Epithelial cell of prostate (primary cell): ENCODE data around the gene PARD6G.
"Not testable (repeated sequence)": the region's sequence is repeated elsewhere in the genome, so short reads cannot be mapped to it uniquely, and the experiment has no call there.

Source experiments
- DNase-seq: peaks from one replicate; pipeline ENCODE4 v3.0.0-alpha.2; 2011; ENCODE audit warnings: low read depth, low spot score
- H3K27ac ChIP-seq: fragments of 450-650 bp; 2 replicates; pipeline ENCODE4 v1.5.1; 2017; ENCODE audit warnings: mild to moderate bottlenecking

The PARD6G gene

GRCh38 chr18:80176334-80177073 lies 70.8 kb downstream of the PARD6G start:
- H3K27ac ChIP-seq = no peak overlapping the region
- no peak for DNase-seq

- DNase-seq = no peak
- no peak overlapping the region for H3K27ac ChIP-seq
Observed at GRCh38 chr18:80175451-80176204, 71.7 kb downstream of the PARD6G start.

- no peak overlapping the region for H3K27ac ChIP-seq
- DNase-seq = no peak
Observed at GRCh38 chr18:80173060-80173459, 74.3 kb downstream of the PARD6G start.

- DNase-seq = no peak
- no peak overlapping the region for H3K27ac ChIP-seq
Observed at GRCh38 chr18:80172056-80172455, 75.3 kb downstream of the PARD6G start.

- no peak for DNase-seq
- no peak overlapping the region for H3K27ac ChIP-seq
Observed at GRCh38 chr18:80171054-80171872, 76.1 kb downstream of the PARD6G start.

GRCh38 chr18:80170395-80171053 lies 76.8 kb downstream of the PARD6G start:
- no peak overlapping the region for H3K27ac ChIP-seq
- no peak for DNase-seq

- peak overlapping the region; percentile 22 for H3K27ac ChIP-seq
- no peak for DNase-seq
Observed at GRCh38 chr18:80169607-80170006, 77.7 kb downstream of the PARD6G start.

GRCh38 chr18:80168982-80169381 lies 78.3 kb downstream of the PARD6G start:
- peak overlapping the region; percentile 22 for H3K27ac ChIP-seq
- DNase-seq = no peak

GRCh38 chr18:80168346-80168745 lies 79.0 kb downstream of the PARD6G start:
- no peak for DNase-seq
- no peak overlapping the region for H3K27ac ChIP-seq

GRCh38 chr18:80167931-80168330 lies 79.4 kb downstream of the PARD6G start:
- no peak overlapping the region for H3K27ac ChIP-seq
- no peak for DNase-seq

GRCh38 chr18:80167331-80167730 lies 80.0 kb downstream of the PARD6G start:
- no peak for DNase-seq
- H3K27ac ChIP-seq = no peak overlapping the region

GRCh38 chr18:80166725-80167124 lies 80.6 kb downstream of the PARD6G start:
- DNase-seq = no peak
- H3K27ac ChIP-seq = no peak overlapping the region

GRCh38 chr18:80166240-80166639 lies 81.1 kb downstream of the PARD6G start:
- no peak overlapping the region for H3K27ac ChIP-seq
- DNase-seq = no peak

- DNase-seq, H3K27ac ChIP-seq: not testable (repeated sequence)
Observed at GRCh38 chr18:80164727-80165355, 82.5 kb downstream of the PARD6G start.

GRCh38 chr18:80163183-80163582 lies 84.1 kb downstream of the PARD6G start:
- no peak overlapping the region for H3K27ac ChIP-seq
- no peak for DNase-seq

- no peak for DNase-seq
- H3K27ac ChIP-seq = no peak overlapping the region
Observed at GRCh38 chr18:80161781-80162417, 85.4 kb downstream of the PARD6G start.

GRCh38 chr18:80159713-80160636 lies 87.3 kb downstream of the PARD6G start:
- H3K27ac ChIP-seq = no peak overlapping the region
- DNase-seq = no peak

- DNase-seq = no peak
- no peak overlapping the region for H3K27ac ChIP-seq
Observed at GRCh38 chr18:80158365-80158764, 88.9 kb downstream of the PARD6G start.
